RWPE2 (cell line): Measurements from ENCODE around the gene HSPB2.

Experiments
- ATAC-seq: fragments of 200-7000 bp; cut with Tn5 transposase; 3 replicates; pipeline ENCODE4 v1.9.1; 2021; ENCODE audit warnings: low read depth
- DNase-seq: peaks from one replicate; pipeline ENCODE4 v3.0.0-alpha.2; 2020; ENCODE audit warnings: low spot score
- H3K27ac ChIP-seq: fragments of 450-650 bp; 2 replicates; pipeline ENCODE4 v1.5.1; 2017; ENCODE audit warnings: mild to moderate bottlenecking; ENCODE audit not compliant: poor library complexity, severe bottlenecking
- H3K27me3 ChIP-seq: fragments of 250-450 bp; sonication (Bioruptor Pico); 2 replicates; pipeline ENCODE4 v1.5.1; 2021; ENCODE audit warnings: mild to moderate bottlenecking, moderate library complexity; ENCODE audit not compliant: insufficient read depth, poor library complexity, severe bottlenecking
- H3K36me3 ChIP-seq: fragments of 250-450 bp; sonication (Bioruptor Pico); 2 replicates; pipeline ENCODE4 v1.5.1; 2020; ENCODE audit warnings: low read depth, mild to moderate bottlenecking, moderate library complexity
- H3K4me1 ChIP-seq: fragments of 250-450 bp; sonication (Bioruptor Pico); 2 replicates; pipeline ENCODE4 v1.5.1; 2021; ENCODE audit warnings: mild to moderate bottlenecking, moderate library complexity; ENCODE audit not compliant: insufficient read depth, poor library complexity, severe bottlenecking
- H3K4me3 ChIP-seq: fragments of 250-450 bp; sonication (Bioruptor Pico); 2 replicates; pipeline ENCODE4 v1.5.1; 2021; ENCODE audit warnings: mild to moderate bottlenecking, moderate library complexity; ENCODE audit not compliant: severe bottlenecking
- H3K9me3 ChIP-seq: fragments of 250-450 bp; sonication (Bioruptor Pico); 2 replicates; pipeline ENCODE4 v1.5.1; 2021; ENCODE audit warnings: mild to moderate bottlenecking, moderate library complexity; ENCODE audit not compliant: severe bottlenecking
- CTCF ChIP-seq: fragments of 450-650 bp; IDR thresholded peaks from one replicate; pipeline ENCODE4 v1.5.1; 2017; ENCODE audit warnings: mild to moderate bottlenecking, moderate library complexity; ENCODE audit not compliant: poor library complexity, severe bottlenecking

Gene HSPB2

GRCh38 chr11:111920908-111921307 lies 8.4 kb downstream of the HSPB2 start:
- H3K4me1 ChIP-seq: peaks cover 8% of the 10 kb centered on the region
- H3K4me3 ChIP-seq: no peak overlapping the region
- no peaks in the 10 kb centered on the region for H3K36me3 ChIP-seq
- no peaks in the 10 kb centered on the region for H3K27me3 ChIP-seq
- no peak for DNase-seq
- no peak overlapping the region for H3K27ac ChIP-seq
- no peak for TF ChIP-seq CTCF
- no peak for ATAC-seq
- H3K9me3 ChIP-seq: no peaks in the 10 kb centered on the region

GRCh38 chr11:111921541-111922230 lies 9.2 kb downstream of the HSPB2 start:
- DNase-seq: no peak
- Histone ChIP-seq H3K27ac (no peak overlapping the region), H3K36me3 (no peaks in the 10 kb centered on the region), H3K27me3 (no peaks in the 10 kb centered on the region), H3K4me1 (peaks cover 8% of the 10 kb centered on the region), H3K9me3 (no peaks in the 10 kb centered on the region), H3K4me3 (no peak overlapping the region)
- TF ChIP-seq CTCF: no peak
- ATAC-seq: no peak

GRCh38 chr11:111922803-111923202 lies 10.3 kb downstream of the HSPB2 start:
- peaks cover 11% of the 10 kb centered on the region for H3K4me1 ChIP-seq
- no peak for TF ChIP-seq CTCF
- H3K9me3 ChIP-seq: no peaks in the 10 kb centered on the region
- ATAC-seq (no peak), DNase-seq (no peak)
- H3K27ac ChIP-seq: no peak overlapping the region
- no peak overlapping the region for H3K4me3 ChIP-seq
- H3K36me3 ChIP-seq: no peaks in the 10 kb centered on the region
- H3K27me3 ChIP-seq: no peaks in the 10 kb centered on the region

- DNase-seq (no peak), ATAC-seq (no peak)
- no peaks in the 10 kb centered on the region for H3K27me3 ChIP-seq
- H3K4me3 ChIP-seq: no peak overlapping the region
- no peaks in the 10 kb centered on the region for H3K9me3 ChIP-seq
- no peak overlapping the region for H3K27ac ChIP-seq
- H3K36me3 ChIP-seq: no peaks in the 10 kb centered on the region
- H3K4me1 ChIP-seq: peaks cover 9% of the 10 kb centered on the region
- TF ChIP-seq CTCF: no peak
Observed at GRCh38 chr11:111923351-111923788, 10.8 kb downstream of the HSPB2 start.

- DNase-seq (no peak), ATAC-seq (no peak)
- Histone ChIP-seq H3K27me3 (no peaks in the 10 kb centered on the region), H3K9me3 (no peaks in the 10 kb centered on the region), H3K4me1 (peaks cover 6% of the 10 kb centered on the region), H3K27ac (no peak overlapping the region), H3K36me3 (no peaks in the 10 kb centered on the region), H3K4me3 (no peak overlapping the region)
- TF ChIP-seq CTCF: no peak
Observed at GRCh38 chr11:111923951-111924350, 11.4 kb downstream of the HSPB2 start.
